HFF-Myc (cell line): ENCODE data around the gene ZC3HAV1L.
"Not testable (repeated sequence)": the region's sequence is repeated elsewhere in the genome, so short reads cannot be mapped to it uniquely, and the experiment has no call there.

Experiments used
- DNase-seq: peaks from one replicate; pipeline ENCODE4 v3.0.0-alpha.2; 2011; ENCODE audit warnings: low read depth; ENCODE audit errors: extremely low read depth
- H3K4me3 ChIP-seq: replicated peaks from 2 replicates; pipeline ENCODE4 v1.5.1; 2011; ENCODE audit warnings: low read depth, mild to moderate bottlenecking, control low read depth, low read length
- CTCF ChIP-seq: IDR thresholded peaks from 2 replicates; pipeline ENCODE4 v1.5.1; 2012; ENCODE audit warnings: mild to moderate bottlenecking, low read depth, low read length, control low read depth; ENCODE audit errors: missing control alignments

The ZC3HAV1L gene

GRCh38 chr7:138978541-138979184 is 57.2 kb downstream of the ZC3HAV1L start:
- no peak for TF ChIP-seq CTCF
- no peak for DNase-seq
- H3K4me3 ChIP-seq = no peak overlapping the region

- not testable (repeated sequence) for DNase-seq, H3K4me3 ChIP-seq
Observed at GRCh38 chr7:138976161-138976560, 59.7 kb downstream of the ZC3HAV1L start.
